Adrenal gland (tissue), 5 donors: ENCODE results near the gene SIRT5.

Experiments
- POLR2A ChIP-seq, 2 donors: fragments of 450-650 bp; IDR thresholded peaks; one replicate each; pipeline ENCODE4 v1.6.1; 2017; ENCODE audit warnings: antibody characterized with exemption in 2 of 2, mild to moderate bottlenecking in 2 of 2, moderate library complexity in 1 of 2
- TF ChIP-seq, protein P1 (sequence below), 6 experiments: fragments of 450-650 bp in 4 of 6; fragments of 200-600 bp in 2 of 6; sonication (generic) in 1 of 6; IDR thresholded peaks; 1 replicate in 5 of 6; 2 replicates in 1 of 6; pipeline versions ENCODE4 v1.5.1 to v1.8.0; 2016 to 2021; ENCODE audit warnings: antibody characterized with exemption in 6 of 6, mild to moderate bottlenecking in 2 of 6, moderate library complexity in 1 of 6
- donor health status: DM: no; HTN: no; CAD: no.

DNA sequence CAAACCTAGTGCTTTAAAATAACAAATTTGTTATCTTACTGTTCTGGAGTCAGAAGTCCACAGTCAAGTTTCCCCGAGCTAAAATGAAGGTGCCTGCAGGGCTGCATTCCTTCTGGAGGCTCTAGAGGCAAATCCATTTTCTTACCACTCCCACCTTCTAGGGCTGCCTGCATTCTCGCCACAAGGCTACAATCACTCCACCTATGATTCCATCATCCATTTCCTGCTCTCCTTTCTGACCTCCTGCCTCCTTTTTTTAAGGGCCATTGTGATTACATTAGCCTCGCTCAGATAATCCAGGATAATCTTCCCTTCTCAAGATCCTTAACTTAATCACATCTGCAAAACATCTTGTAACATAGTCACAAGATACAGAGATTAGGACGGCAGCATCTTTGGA, 42.4 kb upstream of the SIRT5 start:
- TF ChIP-seq, protein P1, sequence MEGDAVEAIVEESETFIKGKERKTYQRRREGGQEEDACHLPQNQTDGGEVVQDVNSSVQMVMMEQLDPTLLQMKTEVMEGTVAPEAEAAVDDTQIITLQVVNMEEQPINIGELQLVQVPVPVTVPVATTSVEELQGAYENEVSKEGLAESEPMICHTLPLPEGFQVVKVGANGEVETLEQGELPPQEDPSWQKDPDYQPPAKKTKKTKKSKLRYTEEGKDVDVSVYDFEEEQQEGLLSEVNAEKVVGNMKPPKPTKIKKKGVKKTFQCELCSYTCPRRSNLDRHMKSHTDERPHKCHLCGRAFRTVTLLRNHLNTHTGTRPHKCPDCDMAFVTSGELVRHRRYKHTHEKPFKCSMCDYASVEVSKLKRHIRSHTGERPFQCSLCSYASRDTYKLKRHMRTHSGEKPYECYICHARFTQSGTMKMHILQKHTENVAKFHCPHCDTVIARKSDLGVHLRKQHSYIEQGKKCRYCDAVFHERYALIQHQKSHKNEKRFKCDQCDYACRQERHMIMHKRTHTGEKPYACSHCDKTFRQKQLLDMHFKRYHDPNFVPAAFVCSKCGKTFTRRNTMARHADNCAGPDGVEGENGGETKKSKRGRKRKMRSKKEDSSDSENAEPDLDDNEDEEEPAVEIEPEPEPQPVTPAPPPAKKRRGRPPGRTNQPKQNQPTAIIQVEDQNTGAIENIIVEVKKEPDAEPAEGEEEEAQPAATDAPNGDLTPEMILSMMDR (IDR thresholded peaks at IDR 0.05) = no peak
- TF ChIP-seq POLR2A (IDR thresholded peaks at IDR 0.05) = no peak
